Measurements from ENCODE around the gene GULP1.

DNA sequence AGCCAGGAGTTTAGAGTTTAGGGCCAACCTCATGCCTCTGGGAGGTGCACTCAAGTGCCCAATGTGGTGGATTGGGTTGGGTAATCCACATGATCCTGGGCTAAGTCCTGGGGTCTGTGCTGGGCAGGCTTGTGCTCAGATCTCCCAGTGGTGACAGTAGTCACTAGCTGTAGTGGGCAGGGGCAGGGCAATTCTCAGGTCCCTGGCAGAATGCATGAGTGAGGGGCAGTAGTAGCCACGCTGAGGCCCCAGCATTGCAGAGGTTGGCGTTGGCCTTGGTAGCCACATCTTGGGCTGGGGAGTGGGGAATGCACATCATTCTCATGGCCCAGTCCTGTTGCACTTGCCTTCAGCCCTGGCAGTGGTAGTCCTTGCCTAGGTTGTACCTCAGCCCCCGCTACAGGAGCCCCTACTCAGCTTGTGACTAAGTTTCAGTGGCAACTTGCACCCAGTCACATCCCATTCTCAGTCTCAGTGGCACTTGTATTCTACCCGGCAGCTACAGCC is 269.9 kb downstream of the GULP1 start:
- no peak for TF ChIP-seq ZNF784 (CRISPR knock-in tag; IDR thresholded peaks at IDR 0.05; ENCODE audit: borderline replicate concordance)
- TF ChIP-seq STAT6 (CRISPR knock-in tag; IDR thresholded peaks at IDR 0.05; ENCODE audit: borderline replicate concordance) = no peak
- TF ChIP-seq CBX1 (IDR thresholded peaks at IDR 0.05; ENCODE audit: low read depth) = no peak
- TF ChIP-seq CTCF (CRISPR knock-in tag; IDR thresholded peaks at IDR 0.05) = no peak
- TF ChIP-seq ZNF329 (CRISPR knock-in tag; IDR thresholded peaks at IDR 0.05; ENCODE audit: low read depth) = no peak
- no peak for TF ChIP-seq RAD51 (IDR thresholded peaks at IDR 0.05; ENCODE audit: borderline replicate concordance)
- TF ChIP-seq CHD4 (IDR thresholded peaks at IDR 0.05; ENCODE audit: borderline replicate concordance, low read length) = no peak
- no peak for TF ChIP-seq SP1 (IDR thresholded peaks at IDR 0.05)
- TF ChIP-seq SP1 (CRISPR knock-in tag; IDR thresholded peaks at IDR 0.05) = no peak
- TF ChIP-seq KAT7 (CRISPR knock-in tag; IDR thresholded peaks at IDR 0.05; ENCODE audit: borderline replicate concordance) = no peak

All from HepG2 (cell line).